ENCODE data around the gene LRRC9.
A peak's percentile ranks its signal among the peaks of the same experiment; 100 is the strongest.

Gene LRRC9

DNA sequence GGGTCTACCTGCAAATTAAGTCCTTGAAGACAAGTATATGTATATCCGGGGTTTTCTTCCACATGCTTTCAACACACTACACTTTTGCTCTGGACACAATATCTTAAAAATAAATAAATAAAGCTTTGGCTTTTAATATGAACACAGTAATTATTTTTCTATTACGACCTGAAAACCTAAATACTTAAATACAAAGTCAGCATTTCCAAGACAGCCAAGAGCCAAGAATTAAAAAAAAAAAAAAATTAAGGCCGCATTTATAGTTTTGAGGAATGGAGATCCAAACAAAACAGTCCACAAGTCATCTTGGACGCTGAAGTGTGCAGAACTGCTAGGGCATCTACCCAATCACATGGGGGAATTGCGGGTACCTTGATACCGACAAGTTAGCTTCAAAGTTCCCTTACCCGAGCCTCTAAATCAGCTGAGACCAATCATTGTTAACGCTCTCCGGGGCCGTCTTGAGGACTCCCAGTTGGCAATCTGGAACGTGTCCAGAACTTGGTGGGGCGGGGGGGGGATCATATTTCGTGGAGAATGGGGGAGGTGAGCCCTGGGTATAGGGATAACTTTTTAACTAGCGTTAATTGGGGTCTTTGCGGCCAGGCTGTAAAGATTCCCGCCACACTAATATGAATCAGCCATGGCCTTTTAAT lies 171.0 kb downstream of the LRRC9 start:
- H3K79me2 ChIP-seq (ENCODE audit: low read length): peaks cover 34% of the 10 kb centered on the region
- TF ChIP-seq EZH2phosphoT487 (IDR thresholded peaks at IDR 0.05; ENCODE audit: low read length) (no peak), EZH2 (optimal IDR thresholded peaks at IDR 0.05; ENCODE audit: low read depth, low read length) (no peak)
- TF ChIP-seq, protein P1, sequence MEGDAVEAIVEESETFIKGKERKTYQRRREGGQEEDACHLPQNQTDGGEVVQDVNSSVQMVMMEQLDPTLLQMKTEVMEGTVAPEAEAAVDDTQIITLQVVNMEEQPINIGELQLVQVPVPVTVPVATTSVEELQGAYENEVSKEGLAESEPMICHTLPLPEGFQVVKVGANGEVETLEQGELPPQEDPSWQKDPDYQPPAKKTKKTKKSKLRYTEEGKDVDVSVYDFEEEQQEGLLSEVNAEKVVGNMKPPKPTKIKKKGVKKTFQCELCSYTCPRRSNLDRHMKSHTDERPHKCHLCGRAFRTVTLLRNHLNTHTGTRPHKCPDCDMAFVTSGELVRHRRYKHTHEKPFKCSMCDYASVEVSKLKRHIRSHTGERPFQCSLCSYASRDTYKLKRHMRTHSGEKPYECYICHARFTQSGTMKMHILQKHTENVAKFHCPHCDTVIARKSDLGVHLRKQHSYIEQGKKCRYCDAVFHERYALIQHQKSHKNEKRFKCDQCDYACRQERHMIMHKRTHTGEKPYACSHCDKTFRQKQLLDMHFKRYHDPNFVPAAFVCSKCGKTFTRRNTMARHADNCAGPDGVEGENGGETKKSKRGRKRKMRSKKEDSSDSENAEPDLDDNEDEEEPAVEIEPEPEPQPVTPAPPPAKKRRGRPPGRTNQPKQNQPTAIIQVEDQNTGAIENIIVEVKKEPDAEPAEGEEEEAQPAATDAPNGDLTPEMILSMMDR (IDR thresholded peaks at IDR 0.05; ENCODE audit: low read length): no peak
- H3K27ac ChIP-seq (ENCODE audit: low read length): peak overlapping the region; percentile 99
- H2AFZ ChIP-seq (ENCODE audit: low read length): peak overlapping the region; percentile 83
- H3K4me3 ChIP-seq (ENCODE audit: low read length): peak overlapping the region; percentile 81
- H3K9me3 ChIP-seq (replicated peaks; ENCODE audit: insufficient read depth, low read length): no peaks in the 10 kb centered on the region
- H3K27me3 ChIP-seq (replicated peaks; ENCODE audit: insufficient read depth, low read length): no peaks in the 10 kb centered on the region
- no peaks in the 10 kb centered on the region for H3K36me3 ChIP-seq (replicated peaks; ENCODE audit: insufficient read depth, low read length)
- peak overlapping the region; percentile 86 for H3K9ac ChIP-seq (ENCODE audit: low read length)
- H3K9me2 ChIP-seq (replicated peaks; ENCODE audit: insufficient read depth, low read length): no peaks in the 10 kb centered on the region
- H3K4me1 ChIP-seq (ENCODE audit: low read length): peaks cover 7% of the 10 kb centered on the region
- no peaks in the 10 kb centered on the region for H4K20me1 ChIP-seq (ENCODE audit: insufficient read depth, low read length)
- DNase-seq: peak; percentile 20
- peaks cover 9% of the 10 kb centered on the region; the same call in 1 of the 2 replicates for H3F3A ChIP-seq (ENCODE audit: insufficient read depth, low read length)
- H3K4me2 ChIP-seq (ENCODE audit: low read depth, low read length): peak overlapping the region; percentile 51

DNA sequence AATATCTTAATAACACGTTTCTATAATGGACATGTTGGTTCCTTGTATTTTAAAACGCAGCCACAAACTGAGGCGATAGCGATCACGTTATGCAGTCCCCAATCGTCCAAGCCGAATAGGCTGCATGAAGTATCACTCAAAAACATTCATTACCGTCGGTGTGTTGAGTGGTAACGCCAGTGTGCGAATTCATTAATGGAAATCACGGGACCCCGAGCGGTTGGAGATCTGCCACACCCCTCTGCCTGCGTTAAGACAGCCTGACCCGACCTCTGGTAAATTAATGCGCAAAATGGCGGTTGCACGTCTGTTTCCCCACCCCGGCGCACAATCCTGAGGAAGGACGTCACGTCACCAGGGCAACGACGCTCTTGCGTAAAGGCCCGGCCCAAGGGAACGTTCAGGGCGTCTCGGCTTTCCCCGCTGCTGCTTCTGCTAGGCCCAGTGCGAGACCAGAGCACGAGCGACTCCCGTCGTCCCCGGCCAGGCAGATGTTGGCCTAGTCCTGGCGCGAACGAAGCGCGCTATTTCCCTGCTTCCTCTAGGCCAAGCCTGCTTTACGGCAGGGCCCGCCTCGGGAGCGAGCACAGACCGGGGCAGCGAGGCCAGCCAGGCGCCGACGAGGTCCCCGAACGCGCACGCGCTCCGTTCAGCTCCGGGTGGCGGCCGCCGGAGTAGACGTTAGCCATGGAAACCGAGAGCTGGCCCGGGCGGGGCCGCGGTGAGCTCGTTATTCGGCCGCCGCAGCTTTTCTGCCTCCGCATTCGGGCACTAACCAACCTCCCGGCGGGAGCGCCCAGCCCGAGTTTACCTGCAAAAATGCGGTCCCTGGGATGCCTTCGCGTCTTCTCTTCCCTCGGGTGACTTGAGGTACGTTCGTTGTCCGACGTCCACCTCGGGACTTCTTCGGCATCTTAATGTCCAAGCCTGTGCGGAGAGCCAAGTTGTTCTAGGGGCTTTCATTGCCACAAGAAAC lies 171.9 kb downstream of the LRRC9 start, which contains the start of gene PCNX4:
PCNX4 (plus strand) TSS at position 374 of the 976 bp plus-strand sequence. CDS start 15,716 bp downstream, outside the sequence.
- peak within 1 kb of the TSS; percentile 99 for H3K27ac ChIP-seq (ENCODE audit: low read length)
- no peaks in the 10 kb centered on the region for H3K9me3 ChIP-seq (replicated peaks; ENCODE audit: insufficient read depth, low read length)
- no peaks in the 10 kb centered on the region for H4K20me1 ChIP-seq (ENCODE audit: insufficient read depth, low read length)
- no peak for TF ChIP-seq EZH2phosphoT487 (IDR thresholded peaks at IDR 0.05; ENCODE audit: low read length)
- TF ChIP-seq, protein P1 (IDR thresholded peaks at IDR 0.05; ENCODE audit: low read length): no peak
- no peak for TF ChIP-seq EZH2 (optimal IDR thresholded peaks at IDR 0.05; ENCODE audit: low read depth, low read length)
- H3K27me3 ChIP-seq (replicated peaks; ENCODE audit: insufficient read depth, low read length): no peaks in the 10 kb centered on the region
- H3F3A ChIP-seq (ENCODE audit: insufficient read depth, low read length): peaks cover 9% of the 10 kb centered on the region; the same call in 1 of the 2 replicates
- peak within 1 kb of the TSS; percentile 86 for H3K9ac ChIP-seq (ENCODE audit: low read length)
- H3K79me2 ChIP-seq (ENCODE audit: low read length): peaks cover 42% of the 10 kb centered on the region
- H2AFZ ChIP-seq (ENCODE audit: low read length): peak within 1 kb of the TSS; percentile 83
- H3K4me3 ChIP-seq (ENCODE audit: low read length): peak within 1 kb of the TSS; percentile 81
- H3K4me2 ChIP-seq (ENCODE audit: low read depth, low read length): peak within 1 kb of the TSS; percentile 79
- H3K36me3 ChIP-seq (replicated peaks; ENCODE audit: insufficient read depth, low read length): no peaks in the 10 kb centered on the region
- peak; percentile 91 for DNase-seq
- peaks cover 7% of the 10 kb centered on the region for H3K4me1 ChIP-seq (ENCODE audit: low read length)
- no peaks in the 10 kb centered on the region for H3K9me2 ChIP-seq (replicated peaks; ENCODE audit: insufficient read depth, low read length)

DNA sequence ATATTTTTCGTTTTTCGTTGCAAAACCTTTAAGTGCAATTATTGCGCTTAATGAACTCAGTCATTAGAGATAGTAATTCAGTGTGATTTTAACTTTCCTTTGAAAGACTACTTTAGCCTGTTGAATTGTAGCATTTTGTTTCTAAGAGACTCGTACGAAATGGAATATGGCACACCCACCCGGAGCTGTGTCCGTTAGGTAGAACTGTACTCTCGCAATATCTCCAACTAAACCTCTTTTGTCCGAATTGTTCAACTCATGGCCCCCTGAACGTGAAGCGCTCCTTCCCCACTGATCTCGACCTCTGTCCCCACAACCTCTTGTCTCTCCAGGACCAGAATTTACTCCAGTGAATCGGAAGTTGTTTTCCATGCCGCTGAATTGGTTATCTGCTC lies 172.6 kb downstream of the LRRC9 start:
- peaks cover 42% of the 10 kb centered on the region for H3K79me2 ChIP-seq (ENCODE audit: low read length)
- H3K9me3 ChIP-seq (replicated peaks; ENCODE audit: insufficient read depth, low read length): no peaks in the 10 kb centered on the region
- no peaks in the 10 kb centered on the region for H4K20me1 ChIP-seq (ENCODE audit: insufficient read depth, low read length)
- peak overlapping the region; percentile 99 for H3K27ac ChIP-seq (ENCODE audit: low read length)
- peaks cover 9% of the 10 kb centered on the region; the same call in 1 of the 2 replicates for H3F3A ChIP-seq (ENCODE audit: insufficient read depth, low read length)
- H3K27me3 ChIP-seq (replicated peaks; ENCODE audit: insufficient read depth, low read length): no peaks in the 10 kb centered on the region
- H2AFZ ChIP-seq (ENCODE audit: low read length): peak overlapping the region; percentile 65
- TF ChIP-seq, protein P1 (IDR thresholded peaks at IDR 0.05; ENCODE audit: low read length): no peak
- no peak for TF ChIP-seq EZH2phosphoT487 (IDR thresholded peaks at IDR 0.05; ENCODE audit: low read length)
- no peak for TF ChIP-seq EZH2 (optimal IDR thresholded peaks at IDR 0.05; ENCODE audit: low read depth, low read length)
- peak overlapping the region; percentile 81 for H3K4me3 ChIP-seq (ENCODE audit: low read length)
- DNase-seq: peak; percentile 9
- H3K4me1 ChIP-seq (ENCODE audit: low read length): peaks cover 7% of the 10 kb centered on the region
- H3K9me2 ChIP-seq (replicated peaks; ENCODE audit: insufficient read depth, low read length): no peaks in the 10 kb centered on the region
- H3K4me2 ChIP-seq (ENCODE audit: low read depth, low read length): peak overlapping the region; percentile 79
- no peaks in the 10 kb centered on the region for H3K36me3 ChIP-seq (replicated peaks; ENCODE audit: insufficient read depth, low read length)
- peak overlapping the region; percentile 86 for H3K9ac ChIP-seq (ENCODE audit: low read length)

Data from MM.1S (cell line).